GM21576 (cell line): ENCODE results near the gene CELF5.

ENCODE experiments used
- ATAC-seq: cut with Tn5 transposase; IDR thresholded peaks from one replicate; pipeline ENCODE4 v1.9.1; 2021; ENCODE audit warnings: mild to moderate bottlenecking, moderate library complexity; ENCODE audit not compliant: unreplicated experiment

The CELF5 gene

DNA sequence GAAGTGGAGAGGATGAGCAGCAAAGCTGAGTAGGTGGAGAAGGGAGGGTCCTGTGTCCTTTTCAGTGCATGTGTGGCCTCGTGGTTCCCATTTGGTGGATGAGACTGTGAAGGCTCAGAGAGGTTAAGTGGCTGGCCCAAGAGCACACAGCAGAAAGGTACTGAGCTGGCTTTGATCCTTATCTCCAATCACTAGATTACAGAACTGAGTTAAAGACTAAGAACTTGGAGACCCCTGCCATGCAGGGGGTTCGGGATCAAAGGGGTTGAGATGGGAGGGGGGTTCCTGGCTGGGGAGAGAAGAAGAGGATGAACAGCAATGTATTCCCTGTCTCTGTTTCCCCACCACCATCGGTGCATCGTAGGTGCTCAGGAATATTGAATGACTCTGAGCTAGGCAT lies 11.8 kb downstream of the CELF5 start:
- no peak for ATAC-seq

DNA sequence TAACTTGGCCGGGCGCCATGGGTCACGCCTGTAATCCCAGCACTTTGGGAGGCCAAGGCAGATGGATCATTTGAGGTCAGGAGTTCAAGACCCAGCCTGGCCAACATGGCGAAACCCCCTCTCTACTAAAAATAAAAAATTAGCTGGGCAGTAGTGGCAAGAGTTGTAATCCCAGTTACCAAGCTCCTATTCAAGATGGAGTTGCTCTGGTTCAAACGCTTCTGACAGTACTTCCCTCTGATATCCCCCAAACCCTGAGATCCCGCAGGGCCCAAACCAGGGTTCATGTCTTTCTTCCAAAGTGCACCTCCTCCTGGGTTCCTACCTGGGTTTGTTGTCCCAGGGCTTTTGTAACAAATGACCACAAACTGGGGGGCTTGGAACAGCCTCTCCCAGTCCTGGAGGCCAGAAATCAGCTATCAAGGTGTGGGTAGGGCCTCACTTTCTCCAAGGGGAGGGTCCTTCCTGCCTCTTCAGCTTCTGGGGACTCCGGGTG lies 13.7 kb downstream of the CELF5 start:
- no peak for ATAC-seq

- no peak for ATAC-seq
Measured at GRCh38 chr19:3239367-3239766, 14.9 kb downstream of the CELF5 start.

GRCh38 chr19:3243819-3244700 lies 19.6 kb downstream of the CELF5 start:
- no peak for ATAC-seq

DNA sequence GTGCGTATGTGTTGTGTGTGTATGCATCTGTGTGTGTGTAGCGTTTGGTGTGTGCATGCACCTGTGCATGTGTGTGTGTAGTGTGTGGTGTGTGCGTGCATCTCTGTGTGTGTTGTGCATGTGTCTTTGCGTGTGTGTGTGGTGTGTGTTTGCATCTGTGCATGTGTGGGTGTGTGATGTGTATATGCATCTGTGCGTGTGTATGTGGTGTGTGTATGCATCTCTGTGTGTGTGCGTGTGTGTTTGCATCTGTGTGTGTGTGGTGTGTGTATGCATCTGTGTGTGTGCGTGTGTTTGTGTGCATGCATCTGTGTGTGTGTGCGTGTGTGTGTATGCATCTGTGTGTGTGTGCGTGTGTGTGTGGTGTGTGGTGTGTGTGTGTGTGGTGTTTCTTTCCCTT lies 20.6 kb downstream of the CELF5 start:
- ATAC-seq, result no peak

GRCh38 chr19:3248728-3249326 lies 24.4 kb downstream of the CELF5 start:
- ATAC-seq, result no peak

GRCh38 chr19:3249408-3249807 lies 24.9 kb downstream of the CELF5 start:
- ATAC-seq, result no peak

- ATAC-seq, result no peak
Measured at GRCh38 chr19:3250675-3251074, 26.2 kb downstream of the CELF5 start.

GRCh38 chr19:3251229-3251628 lies 26.8 kb downstream of the CELF5 start:
- no peak for ATAC-seq

DNA sequence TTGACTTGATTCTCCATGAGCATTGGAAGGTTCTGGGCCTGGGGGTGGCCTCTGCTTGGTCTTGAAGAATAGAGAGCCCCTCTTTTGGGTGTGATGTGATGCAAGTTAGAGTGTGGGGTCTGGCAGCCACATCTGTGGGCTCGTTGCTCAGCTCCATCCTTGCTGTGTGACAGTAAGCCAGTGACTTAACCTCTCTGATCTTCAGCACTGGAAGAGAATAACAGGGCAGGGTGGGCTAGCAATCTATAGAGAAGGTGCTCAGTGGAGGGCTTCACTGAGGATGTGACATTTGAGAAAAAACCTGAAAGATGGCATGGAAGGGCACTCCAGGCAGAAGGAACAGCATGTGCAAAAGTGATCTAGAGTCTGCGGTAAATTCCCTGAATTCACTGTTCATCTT lies 28.2 kb downstream of the CELF5 start:
- ATAC-seq, result no peak

DNA sequence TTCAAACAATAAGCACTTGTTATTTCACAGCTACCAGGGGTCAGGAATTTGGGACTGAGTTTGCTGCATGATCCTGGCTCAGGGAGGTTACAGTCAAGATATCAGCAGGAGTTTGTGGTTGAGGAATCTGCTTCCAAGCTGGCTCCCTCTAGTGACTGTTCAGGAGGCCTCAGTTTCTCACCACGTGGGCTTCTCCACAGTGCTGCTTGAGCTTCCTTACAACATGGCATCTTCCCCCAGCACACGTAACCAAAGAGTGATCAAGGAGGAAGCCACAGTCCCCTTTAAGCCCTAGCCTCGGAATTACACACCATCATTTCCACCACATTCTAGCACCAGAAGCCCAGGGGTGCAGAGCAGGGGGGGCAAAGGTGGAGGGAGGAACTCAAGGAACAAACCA lies 28.8 kb downstream of the CELF5 start:
- ATAC-seq, result no peak

- ATAC-seq, result no peak
Measured at GRCh38 chr19:3254520-3254919, 30.1 kb downstream of the CELF5 start.

GRCh38 chr19:3257071-3257470 lies 32.6 kb downstream of the CELF5 start:
- ATAC-seq, result no peak

GRCh38 chr19:3262362-3262761 lies 37.9 kb downstream of the CELF5 start:
- no peak for ATAC-seq

DNA sequence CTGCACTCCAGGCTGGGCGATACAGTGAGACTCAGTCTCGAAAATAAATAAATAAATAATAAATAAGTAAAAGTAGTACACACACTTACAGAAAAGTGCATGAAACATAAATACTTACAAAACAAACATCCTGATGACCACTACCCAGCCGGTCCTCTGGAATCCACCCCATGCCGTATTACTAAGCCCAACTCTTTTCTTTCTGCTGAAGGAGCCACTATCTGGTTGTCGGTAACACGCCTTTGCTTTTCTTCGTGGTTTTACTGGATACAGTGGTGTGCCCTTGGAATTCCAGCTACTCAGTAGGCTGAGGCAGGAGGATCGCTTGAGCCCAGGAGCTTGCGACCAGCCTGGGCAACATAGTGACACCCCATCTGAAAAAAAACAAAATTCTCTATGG lies 39.4 kb downstream of the CELF5 start:
- no peak for ATAC-seq

GRCh38 chr19:3265432-3265831 lies 41.0 kb downstream of the CELF5 start:
- no peak for ATAC-seq

- ATAC-seq, result no peak
Measured at GRCh38 chr19:3266092-3266693, 41.7 kb downstream of the CELF5 start.

DNA sequence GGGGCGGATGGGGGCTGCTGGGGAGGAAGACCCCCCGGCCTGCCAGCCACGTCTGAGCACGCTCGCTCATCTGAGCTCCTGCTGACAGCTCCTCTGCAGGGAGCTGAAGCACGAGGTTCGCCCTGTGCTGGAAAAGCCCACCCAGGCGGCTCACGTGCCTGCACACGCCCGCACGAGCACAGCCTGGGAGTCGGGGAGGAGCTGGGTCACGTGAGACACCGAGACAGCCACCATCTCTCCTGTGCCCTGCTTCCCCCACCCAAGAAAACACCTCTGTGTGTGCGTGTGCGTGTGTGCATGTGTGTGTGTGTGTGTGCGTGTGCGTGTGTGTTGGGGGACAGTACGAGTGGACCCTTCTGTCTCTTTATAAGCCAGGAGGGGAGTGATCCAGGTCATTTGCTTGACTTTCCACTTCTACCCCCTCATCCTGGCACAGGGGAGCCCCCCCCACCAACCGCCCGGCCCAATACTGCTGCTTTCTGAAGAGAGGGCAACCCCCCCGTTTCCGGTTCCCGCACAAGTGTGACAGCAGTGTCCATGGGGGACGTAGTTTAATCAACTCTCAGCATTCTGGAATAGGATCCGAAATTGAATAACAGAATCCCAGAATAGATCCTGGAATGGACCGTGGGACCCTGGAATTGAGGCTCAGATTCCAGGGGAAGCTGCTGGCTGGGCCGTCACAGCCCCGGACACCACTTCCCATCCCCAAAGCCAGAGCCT lies 42.5 kb downstream of the CELF5 start:
- no peak for ATAC-seq

GRCh38 chr19:3268326-3268725 lies 43.9 kb downstream of the CELF5 start:
- no peak for ATAC-seq

- no peak for ATAC-seq
Measured at GRCh38 chr19:3268763-3269162, 44.3 kb downstream of the CELF5 start.

- no peak for ATAC-seq
Measured at GRCh38 chr19:3269916-3270671, 45.6 kb downstream of the CELF5 start.
